Panc1 (cell line): Measurements from ENCODE around the gene CHD6.

Experiments
- CTCF ChIP-seq: fragments of 450-650 bp; IDR thresholded peaks from 2 replicates; pipeline ENCODE4 v1.5.1; 2017; ENCODE audit warnings: mild to moderate bottlenecking
- REST ChIP-seq, 2 experiments: IDR thresholded peaks; 2 replicates each; pipeline ENCODE4 v1.6.1; 2011 to 2012; ENCODE audit warnings: low read depth in 2 of 2, control low read depth in 1 of 2, low read length in 1 of 2, mild to moderate bottlenecking in 1 of 2, moderate library complexity in 1 of 2; ENCODE audit not compliant: insufficient read depth in 1 of 2

GRCh38 chr20:41387444-41387851 is 230.7 kb downstream of the CHD6 start:
- TF ChIP-seq CTCF (no peak), REST (IDR thresholded peaks at IDR 0.05; ENCODE audit: insufficient read depth in 1 of 2, low read depth in 2 of 2, low read length in 1 of 2) (no peak)
